Measurements from ENCODE around the gene OTULIN. TPM values are rescaled to one million over a fixed set of nuclear protein-coding genes. Genes with fewer than 3 reads are reported as not detected.

OTULIN gene
- total and polyA plus RNA-seq, 2 of the 13 experiments (the other 11 are each of a cell fraction or from before 2014, with no cell fraction given), result 7.0 to 34.8 TPM

DNA sequence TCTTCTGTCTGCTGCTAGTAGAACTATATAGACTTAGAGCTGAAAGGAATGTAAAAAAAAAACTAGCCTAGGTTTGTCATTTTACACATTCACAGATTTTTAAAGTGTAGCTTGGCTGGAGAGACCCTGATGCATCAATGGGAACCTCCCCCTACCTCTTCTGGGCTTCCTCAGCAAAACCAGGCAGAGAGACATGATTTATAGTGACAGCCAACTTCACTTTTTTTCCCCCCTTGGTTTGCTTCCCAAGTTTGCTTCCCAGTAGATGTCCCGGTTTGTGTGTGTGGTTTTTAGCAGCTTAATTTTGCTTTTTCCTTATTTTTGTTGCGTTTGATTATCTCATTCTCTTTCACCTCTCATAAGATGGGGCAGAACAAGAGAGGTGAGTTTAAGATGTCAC lies 1.8 kb downstream of the OTULIN start:
- no peak for TF ChIP-seq ISL2 (CRISPR knock-in tag; IDR thresholded peaks at IDR 0.05)
- no peak for TF ChIP-seq JUN (CRISPR knock-in tag; IDR thresholded peaks at IDR 0.05)
- TF ChIP-seq ATAD3A (CRISPR knock-in tag; IDR thresholded peaks at IDR 0.05), result no peak
- TF ChIP-seq NCOR1 (IDR thresholded peaks at IDR 0.05; ENCODE audit: borderline replicate concordance, low read length), result no peak
- no peak for TF ChIP-seq KDM1A (CRISPR knock-in tag; IDR thresholded peaks at IDR 0.05)
- TF ChIP-seq ZFP62 (CRISPR knock-in tag; IDR thresholded peaks at IDR 0.05), result no peak
- no peak for TF ChIP-seq ZNF224 (CRISPR knock-in tag; IDR thresholded peaks at IDR 0.05)
- TF ChIP-seq KDM5B (CRISPR knock-in tag; IDR thresholded peaks at IDR 0.05; ENCODE audit: borderline replicate concordance), result no peak
- TF ChIP-seq, protein P1, sequence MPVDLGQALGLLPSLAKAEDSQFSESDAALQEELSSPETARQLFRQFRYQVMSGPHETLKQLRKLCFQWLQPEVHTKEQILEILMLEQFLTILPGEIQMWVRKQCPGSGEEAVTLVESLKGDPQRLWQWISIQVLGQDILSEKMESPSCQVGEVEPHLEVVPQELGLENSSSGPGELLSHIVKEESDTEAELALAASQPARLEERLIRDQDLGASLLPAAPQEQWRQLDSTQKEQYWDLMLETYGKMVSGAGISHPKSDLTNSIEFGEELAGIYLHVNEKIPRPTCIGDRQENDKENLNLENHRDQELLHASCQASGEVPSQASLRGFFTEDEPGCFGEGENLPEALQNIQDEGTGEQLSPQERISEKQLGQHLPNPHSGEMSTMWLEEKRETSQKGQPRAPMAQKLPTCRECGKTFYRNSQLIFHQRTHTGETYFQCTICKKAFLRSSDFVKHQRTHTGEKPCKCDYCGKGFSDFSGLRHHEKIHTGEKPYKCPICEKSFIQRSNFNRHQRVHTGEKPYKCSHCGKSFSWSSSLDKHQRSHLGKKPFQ (CRISPR knock-in tag; IDR thresholded peaks at IDR 0.05; ENCODE audit: insufficient replicate concordance), result no peak
- WGBS (ENCODE audit: low lambda C conversion rate), result 54% methylated on average over 2 of the region's 2 CpGs
- ChIA-PET POLR2A (no interaction called here), CTCF (ENCODE audit: low intra/inter-chr PET ratio, low total read pairs) (no interaction called here)
- peaks cover 64% of the 10 kb centered on the region for H3K79me2 ChIP-seq (ENCODE audit: insufficient read depth, low read length)
- DNase-seq (ENCODE audit: low spot score), result no peak
- intact Hi-C loops (cut with micrococcal nuclease; ENCODE audit: unreplicated experiment) (loop anchor here (10.0 kb wide), 1 partner anchor 522 kb away; the partner anchor contains the start of gene TRIO), in situ Hi-C loops (cut with HindIII; ENCODE audit: extremely low pct_ligation_motif_present, low pct_unique_long_range_greater_than_20kb) (no loop called here)
- H3K27me3 ChIP-seq (ENCODE audit: control insufficient read depth in 1 of 2, insufficient read depth in 2 of 2, low read length in 2 of 2), result no peaks in the 10 kb centered on the region
- H3K27ac ChIP-seq (ENCODE audit: extremely low read length, insufficient read depth, low read length), result no peak overlapping the region
- H3K9ac ChIP-seq (ENCODE audit: insufficient read depth, low read depth, low read length), result peak overlapping the region; percentile 76; the same call in 1 of the 2 replicates
- H3K4me3 ChIP-seq (replicated peaks in 1 of 3; ENCODE audit: insufficient read depth in 1 of 3, low read depth in 2 of 3, low read length in 3 of 3), result peak overlapping the region in 1 of 3 experiments; percentile 26; a peak in 4 of 6 replicates
- peak overlapping the region; percentile 82 for H3K4me2 ChIP-seq (ENCODE audit: low read depth, low read length)
- H4K20me1 ChIP-seq (ENCODE audit: insufficient read depth, low read length), result peaks cover 18% of the 10 kb centered on the region
- no peaks in the 10 kb centered on the region; a peak in 1 of 5 replicates for H3K36me3 ChIP-seq (replicated peaks in 1 of 2; ENCODE audit: control insufficient read depth in 1 of 2, insufficient read depth in 2 of 2, low read length in 2 of 2)
- BruUV-seq (replicated peaks), result no TSS peak
- FAIRE-seq, result no peak
- H3K4me1 ChIP-seq (ENCODE audit: insufficient read depth, low read length), result peaks cover 68% of the 10 kb centered on the region
- no peaks in the 10 kb centered on the region for H3K9me3 ChIP-seq (ENCODE audit: low read length)
- no peak overlapping the region for H2AFZ ChIP-seq (ENCODE audit: low read length)
- no peak for ATAC-seq

All from HepG2 (cell line).